Camera-type eye (tissue), 1 donor: ENCODE data around the gene PIGZ. TPM values are rescaled to one million over a fixed set of nuclear protein-coding genes. Genes with fewer than 3 reads are reported as not detected.

Experiments
- total RNA-seq: library from RNA; depleted of rRNA; stranded (reverse); fragments of >200 nt; gene quantifications from one replicate; pipeline ENCODE4 v1.2.3, GENCODE V29; 2014

Gene PIGZ, protein sequence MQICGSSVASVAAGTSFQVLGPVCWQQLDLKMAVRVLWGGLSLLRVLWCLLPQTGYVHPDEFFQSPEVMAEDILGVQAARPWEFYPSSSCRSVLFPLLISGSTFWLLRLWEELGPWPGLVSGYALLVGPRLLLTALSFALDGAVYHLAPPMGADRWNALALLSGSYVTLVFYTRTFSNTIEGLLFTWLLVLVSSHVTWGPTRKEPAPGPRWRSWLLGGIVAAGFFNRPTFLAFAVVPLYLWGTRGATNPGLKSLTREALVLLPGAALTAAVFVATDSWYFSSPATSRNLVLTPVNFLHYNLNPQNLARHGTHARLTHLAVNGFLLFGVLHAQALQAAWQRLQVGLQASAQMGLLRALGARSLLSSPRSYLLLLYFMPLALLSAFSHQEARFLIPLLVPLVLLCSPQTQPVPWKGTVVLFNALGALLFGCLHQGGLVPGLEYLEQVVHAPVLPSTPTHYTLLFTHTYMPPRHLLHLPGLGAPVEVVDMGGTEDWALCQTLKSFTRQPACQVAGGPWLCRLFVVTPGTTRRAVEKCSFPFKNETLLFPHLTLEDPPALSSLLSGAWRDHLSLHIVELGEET
- 7.8 TPM for total RNA-seq

DNA sequence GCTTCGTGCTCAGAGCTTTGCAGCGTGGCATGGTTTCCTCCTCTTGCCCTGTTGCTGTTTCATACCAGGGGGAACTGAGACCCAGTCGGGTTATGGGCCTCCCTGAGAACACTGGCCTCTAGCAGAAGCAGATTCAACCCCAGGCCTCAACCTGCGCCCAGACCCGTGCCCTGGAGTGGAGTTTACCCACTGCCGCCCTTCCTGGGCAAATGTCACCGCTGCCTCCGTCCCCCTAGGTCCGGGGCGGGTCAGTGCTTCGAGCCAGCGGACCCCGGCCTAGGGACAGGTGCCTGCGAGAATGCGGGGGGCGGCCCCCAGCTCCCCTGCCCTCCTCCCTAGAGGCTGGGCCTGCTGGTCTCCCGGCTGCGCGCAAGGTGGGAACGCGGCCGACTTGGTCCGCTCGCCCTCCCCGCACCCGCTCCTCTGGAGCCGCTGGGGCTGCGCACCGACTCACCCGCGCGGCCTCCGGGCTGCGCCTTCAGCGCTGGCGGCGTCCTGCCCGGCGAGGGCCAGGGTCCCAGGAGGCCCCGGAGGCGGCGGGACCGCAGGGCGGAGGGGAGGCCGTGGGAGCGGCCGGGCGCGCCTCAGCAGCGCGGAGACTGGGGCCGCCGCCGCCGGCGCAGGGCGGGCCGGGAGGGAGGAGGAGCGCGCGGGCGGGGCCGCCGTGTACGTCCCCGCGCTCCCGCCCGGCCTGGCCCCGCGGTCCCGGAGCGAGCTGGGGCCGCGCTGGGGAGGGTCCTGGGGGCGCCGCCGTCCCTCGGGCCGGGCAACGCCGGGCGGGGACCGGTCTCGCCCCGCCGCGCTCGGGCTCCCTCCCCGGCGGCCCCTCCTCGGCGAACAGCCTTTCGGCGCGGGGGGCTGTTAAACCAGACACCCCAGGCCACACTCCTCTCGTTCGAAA, at the start of gene PIGZ:
PIGZ (minus strand) TSS at position 601 of the 901 bp plus-strand sequence. CDS start 16,802 bp downstream, outside the sequence.

DNA sequence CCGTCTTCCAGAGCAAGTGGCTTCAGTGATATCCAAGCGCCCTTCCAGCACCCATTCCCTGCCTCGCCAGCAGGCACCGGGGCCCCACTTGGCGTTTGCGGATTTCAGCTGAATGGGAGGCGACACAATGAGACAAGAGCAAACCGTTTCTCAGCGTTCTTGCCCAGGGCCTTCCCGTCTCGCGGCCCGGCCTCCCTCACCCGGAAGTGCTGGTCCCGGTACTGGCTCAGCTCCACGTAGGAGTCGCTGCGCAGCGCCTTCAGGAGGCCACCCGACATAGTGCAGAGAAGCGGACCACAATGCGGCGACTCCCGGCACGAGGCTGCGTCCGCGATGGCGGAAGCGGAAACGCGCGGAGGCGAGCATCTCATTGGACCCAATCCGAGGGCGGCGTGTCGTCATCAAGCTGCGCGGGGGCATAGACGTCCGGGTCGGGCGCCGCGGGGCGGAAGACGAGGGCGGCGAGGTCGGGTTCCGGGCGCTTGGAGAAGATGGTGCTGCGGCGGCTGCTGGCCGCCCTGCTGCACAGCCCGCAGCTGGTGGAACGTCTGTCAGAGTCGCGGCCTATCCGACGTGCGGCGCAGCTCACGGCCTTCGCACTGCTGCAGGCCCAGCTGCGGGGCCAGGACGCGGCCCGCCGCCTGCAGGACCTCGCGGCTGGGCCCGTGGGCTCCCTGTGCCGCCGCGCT, 26.3 kb downstream of the PIGZ start, which contains the start of gene NCBP2:
NCBP2 (minus strand) TSS at position 303 of the 689 bp plus-strand sequence; CDS start at position 278, 25 bp downstream.

Other genes starting within 250 kb of the PIGZ start
- 59.7 TPM for gene PAK2, start 229.0 kb downstream of the PIGZ start, total RNA-seq
- 76.6 TPM for gene SENP5, start 100.9 kb downstream of the PIGZ start, total RNA-seq
- 68.5 TPM for gene NCBP2, start 26.3 kb downstream of the PIGZ start, total RNA-seq
- 6.5 TPM for gene MELTF, start 61.0 kb upstream of the PIGZ start, total RNA-seq